WTC11 (cell line): ENCODE data around the gene MBNL1. TPM values are rescaled to one million over a fixed set of nuclear protein-coding genes. Genes with fewer than 3 reads are reported as not detected.

ENCODE experiments used
- ATAC-seq: fragments of 200-7000 bp; cut with Tn5 transposase; 2 replicates; pipeline ENCODE4 v1.10.0; 2021; ENCODE audit warnings: mild to moderate bottlenecking, moderate library complexity
- CTCF ChIA-PET: fragments of 300-600 bp; sonication (Branson Sonifier 250); formaldehyde crosslinking; loops from one replicate; lab custom pipeline; 2021; ENCODE audit warnings: antibody characterized with exemption; lab: Charles Lee
- POLR2A ChIA-PET: fragments of 350-600 bp; sonication (Branson Sonifier 250); formaldehyde crosslinking; loops from one replicate; lab custom pipeline; 2021; ENCODE audit warnings: antibody characterized with exemption; lab: Charles Lee
- DNase-seq: peaks from one replicate; pipeline ENCODE4 v3.0.0; 2021; ENCODE audit warnings: low spot score
- H3K27ac Mint-ChIP-seq: 2 replicates; pipeline ENCODE4 v1.8.0; 2021; ENCODE audit warnings: mixed read lengths
- H3K27me3 Mint-ChIP-seq: 2 replicates; pipeline ENCODE4 v1.8.0; 2021; ENCODE audit warnings: low read depth, mild to moderate bottlenecking, moderate library complexity, mixed read lengths
- H3K36me3 Mint-ChIP-seq: 2 replicates; pipeline ENCODE4 v1.8.0; 2021; ENCODE audit warnings: mixed read lengths
- H3K4me1 Mint-ChIP-seq: 2 replicates; pipeline ENCODE4 v1.8.0; 2022; ENCODE audit warnings: mixed read lengths
- H3K4me3 Mint-ChIP-seq: 2 replicates; pipeline ENCODE4 v1.8.0; 2021; ENCODE audit warnings: mild to moderate bottlenecking, moderate library complexity, mixed read lengths
- H3K9me3 Mint-ChIP-seq: 2 replicates; pipeline ENCODE4 v1.8.0; 2021; ENCODE audit warnings: mixed read lengths
- CREM ChIP-seq: sonication (generic); formaldehyde crosslinking; IDR thresholded peaks from 2 replicates; pipeline ENCODE4 v1.8.1; 2022; ENCODE audit warnings: mild to moderate bottlenecking, missing genetic modification reagents, moderate library complexity
- ELF4 ChIP-seq: sonication (generic); formaldehyde crosslinking; IDR thresholded peaks from 2 replicates; pipeline ENCODE4 v1.8.1; 2022; ENCODE audit warnings: low read depth, mild to moderate bottlenecking, moderate library complexity, missing genetic modification reagents
- FOXP1 ChIP-seq: sonication (generic); formaldehyde crosslinking; IDR thresholded peaks from 2 replicates; pipeline ENCODE4 v1.8.0; 2022; ENCODE audit warnings: missing genetic modification reagents, mild to moderate bottlenecking, moderate library complexity, borderline replicate concordance
- GABPB1 ChIP-seq: sonication (generic); formaldehyde crosslinking; IDR thresholded peaks from 2 replicates; pipeline ENCODE4 v1.8.1; 2023; ENCODE audit warnings: mild to moderate bottlenecking, missing genetic modification reagents
- GRHL2 ChIP-seq: fragments of 250-450 bp; sonication (Bioruptor Pico); IDR thresholded peaks from 2 replicates; pipeline ENCODE4 v1.8.0; 2022; ENCODE audit warnings: mild to moderate bottlenecking, moderate library complexity; ENCODE audit not compliant: insufficient replicate concordance, severe bottlenecking
- KAT7 ChIP-seq: sonication (generic); formaldehyde crosslinking; IDR thresholded peaks from 2 replicates; pipeline ENCODE4 v1.8.1; 2023; ENCODE audit warnings: missing genetic modification reagents, mild to moderate bottlenecking, borderline replicate concordance
- MYBL2 ChIP-seq: sonication (generic); formaldehyde crosslinking; IDR thresholded peaks from 2 replicates; pipeline ENCODE4 v1.8.1; 2023; ENCODE audit warnings: mild to moderate bottlenecking, moderate library complexity, missing genetic modification reagents
- NFATC4 ChIP-seq: fragments of 250-450 bp; sonication (Bioruptor Pico); IDR thresholded peaks from 2 replicates; pipeline ENCODE4 v1.9.0; 2021; ENCODE audit warnings: mild to moderate bottlenecking
- NFYB ChIP-seq: sonication (generic); formaldehyde crosslinking; conservative IDR thresholded peaks from 2 replicates; pipeline ENCODE4 v1.8.0; 2022; ENCODE audit warnings: low read depth, missing genetic modification reagents
- NR1H2 ChIP-seq: sonication (generic); formaldehyde crosslinking; IDR thresholded peaks from 2 replicates; pipeline ENCODE4 v1.9.0; 2021; ENCODE audit warnings: mild to moderate bottlenecking, moderate library complexity, missing genetic modification reagents
- NR2C2 ChIP-seq: sonication (generic); formaldehyde crosslinking; IDR thresholded peaks from 2 replicates; pipeline ENCODE4 v1.8.0; 2022; ENCODE audit warnings: mild to moderate bottlenecking, missing genetic modification reagents
- NR3C1 ChIP-seq: sonication (generic); formaldehyde crosslinking; conservative IDR thresholded peaks from 2 replicates; pipeline ENCODE4 v1.8.1; 2023; ENCODE audit warnings: low read depth, mild to moderate bottlenecking, missing genetic modification reagents
- SMAD4 ChIP-seq: sonication (generic); formaldehyde crosslinking; IDR thresholded peaks from 2 replicates; pipeline ENCODE4 v1.8.0; 2022; ENCODE audit warnings: mild to moderate bottlenecking, missing genetic modification reagents
- SP1 ChIP-seq: sonication (generic); formaldehyde crosslinking; conservative IDR thresholded peaks from 2 replicates; pipeline ENCODE4 v1.8.1; 2022; ENCODE audit warnings: missing genetic modification reagents
- TEAD4 ChIP-seq: sonication (generic); formaldehyde crosslinking; IDR thresholded peaks from 2 replicates; pipeline ENCODE4 v1.8.0; 2022; ENCODE audit warnings: mild to moderate bottlenecking, missing genetic modification reagents
- TP53 ChIP-seq: sonication (generic); formaldehyde crosslinking; IDR thresholded peaks from 2 replicates; pipeline ENCODE4 v1.8.1; 2023; ENCODE audit warnings: mild to moderate bottlenecking, missing genetic modification reagents
- ZNF317 ChIP-seq: sonication (generic); formaldehyde crosslinking; IDR thresholded peaks from 2 replicates; pipeline ENCODE4 v1.8.1; 2023; ENCODE audit warnings: low read depth, mild to moderate bottlenecking, moderate library complexity, missing genetic modification reagents, borderline replicate concordance
- ZNF423 ChIP-seq: fragments of 250-450 bp; sonication (Bioruptor Pico); IDR thresholded peaks from 2 replicates; pipeline ENCODE4 v2.1.2; 2022; ENCODE audit warnings: mild to moderate bottlenecking, moderate library complexity
- total RNA-seq: library from RNA; stranded (reverse); gene quantifications from 3 replicates; pipeline ENCODE4 v1.2.3, GENCODE V29; 2021
- TF ChIP-seq, protein P1 (sequence below): fragments of 200-600 bp; IDR thresholded peaks from 2 replicates; pipeline ENCODE4 v1.8.0; 2022; ENCODE audit warnings: antibody characterized with exemption
- TF ChIP-seq, protein P2 (sequence below): fragments of 250-450 bp; sonication (Bioruptor Pico); conservative IDR thresholded peaks from 2 replicates; pipeline ENCODE4 v1.9.0; 2021; ENCODE audit warnings: mild to moderate bottlenecking
- TF ChIP-seq, protein P3 (sequence below): sonication (generic); formaldehyde crosslinking; IDR thresholded peaks from 2 replicates; pipeline ENCODE4 v1.8.1; 2023; ENCODE audit warnings: mild to moderate bottlenecking, missing genetic modification reagents

The MBNL1 gene
- total RNA-seq, 1 experiment from 2014 or later: 20.4 TPM

DNA sequence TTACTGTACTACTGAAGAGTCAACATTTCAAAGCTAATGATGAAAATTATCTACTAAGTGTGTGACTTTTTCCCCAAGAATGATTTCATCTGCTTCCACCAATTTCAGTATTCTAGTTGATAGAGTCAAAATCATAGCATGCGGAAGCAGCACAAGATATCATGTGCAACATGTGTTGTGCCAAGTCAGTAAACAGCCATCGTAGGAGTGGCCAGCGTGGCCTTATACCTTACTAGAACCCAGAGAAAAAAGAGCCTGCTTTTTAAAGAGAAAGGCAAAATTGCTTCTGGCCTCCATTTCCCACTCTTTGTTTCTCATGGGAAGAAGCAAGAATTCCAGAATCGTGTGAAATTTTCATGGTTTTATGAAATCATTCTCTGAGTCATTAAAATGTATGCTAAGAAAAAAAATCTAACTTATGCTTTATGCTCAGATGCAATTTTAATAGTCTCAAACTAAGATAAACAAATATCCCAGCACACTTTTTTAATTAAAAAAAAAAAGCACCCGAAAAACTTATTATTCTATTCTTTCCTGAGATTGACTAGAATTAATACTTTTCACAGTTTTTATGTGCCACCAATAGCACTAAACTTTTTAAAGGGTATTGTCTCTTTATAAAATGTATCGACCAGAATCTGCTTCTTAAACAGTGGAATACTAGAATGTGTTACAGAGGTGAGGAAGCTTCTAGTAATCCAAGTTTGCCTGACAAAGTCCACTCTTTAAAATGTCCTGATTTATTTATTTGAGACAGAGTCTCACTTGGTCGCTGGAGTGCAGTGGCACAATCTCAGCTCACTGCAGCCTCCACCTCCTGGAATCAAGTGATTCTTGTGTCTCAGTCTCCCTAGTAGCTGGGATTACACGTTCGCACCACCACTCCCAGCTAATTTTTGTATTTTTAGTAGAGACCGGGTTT lies 87.3 kb downstream of the MBNL1 start (continued):
- TF ChIP-seq, protein P1, sequence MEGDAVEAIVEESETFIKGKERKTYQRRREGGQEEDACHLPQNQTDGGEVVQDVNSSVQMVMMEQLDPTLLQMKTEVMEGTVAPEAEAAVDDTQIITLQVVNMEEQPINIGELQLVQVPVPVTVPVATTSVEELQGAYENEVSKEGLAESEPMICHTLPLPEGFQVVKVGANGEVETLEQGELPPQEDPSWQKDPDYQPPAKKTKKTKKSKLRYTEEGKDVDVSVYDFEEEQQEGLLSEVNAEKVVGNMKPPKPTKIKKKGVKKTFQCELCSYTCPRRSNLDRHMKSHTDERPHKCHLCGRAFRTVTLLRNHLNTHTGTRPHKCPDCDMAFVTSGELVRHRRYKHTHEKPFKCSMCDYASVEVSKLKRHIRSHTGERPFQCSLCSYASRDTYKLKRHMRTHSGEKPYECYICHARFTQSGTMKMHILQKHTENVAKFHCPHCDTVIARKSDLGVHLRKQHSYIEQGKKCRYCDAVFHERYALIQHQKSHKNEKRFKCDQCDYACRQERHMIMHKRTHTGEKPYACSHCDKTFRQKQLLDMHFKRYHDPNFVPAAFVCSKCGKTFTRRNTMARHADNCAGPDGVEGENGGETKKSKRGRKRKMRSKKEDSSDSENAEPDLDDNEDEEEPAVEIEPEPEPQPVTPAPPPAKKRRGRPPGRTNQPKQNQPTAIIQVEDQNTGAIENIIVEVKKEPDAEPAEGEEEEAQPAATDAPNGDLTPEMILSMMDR: no peak
- no peak for TF ChIP-seq NR2C2 (CRISPR knock-in tag)
- TF ChIP-seq GABPB1 (CRISPR knock-in tag): no peak
- no peak for TF ChIP-seq NFATC4 (CRISPR knock-in tag)
- TF ChIP-seq ZNF317 (CRISPR knock-in tag): no peak

DNA sequence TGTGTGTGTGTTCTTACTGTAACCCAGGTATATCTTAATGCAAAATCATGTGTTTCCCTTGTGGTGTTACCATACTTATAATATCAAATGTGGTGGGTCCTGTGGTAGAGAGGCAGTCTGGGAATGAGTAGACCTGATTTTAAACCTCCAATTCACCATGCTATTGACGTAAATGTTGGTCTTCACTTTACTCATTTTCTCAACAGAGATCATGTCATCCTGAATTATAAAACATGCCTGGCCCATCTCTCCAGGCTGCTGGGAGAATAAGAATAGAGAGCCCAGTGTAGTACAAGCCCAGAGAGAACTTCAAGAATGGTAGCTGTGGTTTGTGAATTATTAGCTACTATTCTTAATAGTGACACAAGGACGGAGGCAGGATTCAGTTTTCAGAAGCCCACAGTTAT lies 88.1 kb downstream of the MBNL1 start:
- no peaks in the 10 kb centered on the region for H3K36me3 Mint-ChIP-seq
- TF ChIP-seq SP1 (CRISPR knock-in tag) (no peak), ZNF423 (no peak), TEAD4 (CRISPR knock-in tag) (no peak), NFYB (CRISPR knock-in tag) (no peak), GRHL2 (no peak), ELF4 (CRISPR knock-in tag) (no peak), MYBL2 (no peak), TP53 (no peak), KAT7 (CRISPR knock-in tag) (no peak), GABPB1 (CRISPR knock-in tag) (no peak)
- TF ChIP-seq, protein P2, sequence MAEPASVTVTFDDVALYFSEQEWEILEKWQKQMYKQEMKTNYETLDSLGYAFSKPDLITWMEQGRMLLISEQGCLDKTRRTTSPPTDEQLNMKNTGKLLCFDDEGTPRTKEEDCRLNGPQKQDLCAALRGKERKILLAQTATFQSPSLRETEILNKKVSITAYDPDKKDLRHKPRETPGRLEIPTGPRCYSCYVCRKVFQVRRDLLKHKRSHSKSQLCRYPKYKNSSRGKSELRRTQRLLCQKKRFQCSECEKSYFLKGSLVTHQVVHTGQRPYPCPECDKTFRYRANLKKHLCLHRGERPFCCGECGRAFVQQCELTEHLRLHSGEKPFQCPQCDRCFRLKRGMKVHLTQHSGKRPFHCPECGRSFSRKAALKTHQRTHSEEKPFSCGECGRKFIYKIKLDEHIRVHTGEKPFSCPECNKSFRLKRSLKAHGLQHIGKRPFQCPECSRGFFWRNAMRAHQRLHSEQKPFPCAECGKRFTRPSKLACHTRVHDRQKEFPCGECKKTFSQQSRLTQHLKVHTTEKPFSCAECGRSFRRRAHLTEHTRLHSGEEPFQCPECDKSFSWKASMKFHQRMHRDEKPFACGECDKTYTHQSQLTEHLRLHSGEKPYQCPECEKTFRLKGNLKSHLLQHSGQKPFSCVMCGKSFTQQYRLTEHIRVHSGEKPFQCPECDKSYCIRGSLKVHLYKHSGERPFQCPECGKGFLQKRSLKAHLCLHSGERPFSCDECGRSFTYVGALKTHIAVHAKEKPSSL: no peak
- TF ChIP-seq, protein P3, sequence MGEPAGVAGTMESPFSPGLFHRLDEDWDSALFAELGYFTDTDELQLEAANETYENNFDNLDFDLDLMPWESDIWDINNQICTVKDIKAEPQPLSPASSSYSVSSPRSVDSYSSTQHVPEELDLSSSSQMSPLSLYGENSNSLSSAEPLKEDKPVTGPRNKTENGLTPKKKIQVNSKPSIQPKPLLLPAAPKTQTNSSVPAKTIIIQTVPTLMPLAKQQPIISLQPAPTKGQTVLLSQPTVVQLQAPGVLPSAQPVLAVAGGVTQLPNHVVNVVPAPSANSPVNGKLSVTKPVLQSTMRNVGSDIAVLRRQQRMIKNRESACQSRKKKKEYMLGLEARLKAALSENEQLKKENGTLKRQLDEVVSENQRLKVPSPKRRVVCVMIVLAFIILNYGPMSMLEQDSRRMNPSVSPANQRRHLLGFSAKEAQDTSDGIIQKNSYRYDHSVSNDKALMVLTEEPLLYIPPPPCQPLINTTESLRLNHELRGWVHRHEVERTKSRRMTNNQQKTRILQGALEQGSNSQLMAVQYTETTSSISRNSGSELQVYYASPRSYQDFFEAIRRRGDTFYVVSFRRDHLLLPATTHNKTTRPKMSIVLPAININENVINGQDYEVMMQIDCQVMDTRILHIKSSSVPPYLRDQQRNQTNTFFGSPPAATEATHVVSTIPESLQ: no peak
- TF ChIP-seq, all 79 proteins: peak for 0
- DNase-seq (no peak), ATAC-seq (no peak)
- Mint-ChIP-seq H3K9me3 (no peaks in the 10 kb centered on the region), H3K27me3 (no peaks in the 10 kb centered on the region), H3K4me3 (no peak overlapping the region), H3K27ac (no peak overlapping the region; the same call in 1 of the 2 replicates), H3K4me1 (peaks cover 21% of the 10 kb centered on the region)
- ChIA-PET POLR2A (no interaction called here), CTCF (no interaction called here)

DNA sequence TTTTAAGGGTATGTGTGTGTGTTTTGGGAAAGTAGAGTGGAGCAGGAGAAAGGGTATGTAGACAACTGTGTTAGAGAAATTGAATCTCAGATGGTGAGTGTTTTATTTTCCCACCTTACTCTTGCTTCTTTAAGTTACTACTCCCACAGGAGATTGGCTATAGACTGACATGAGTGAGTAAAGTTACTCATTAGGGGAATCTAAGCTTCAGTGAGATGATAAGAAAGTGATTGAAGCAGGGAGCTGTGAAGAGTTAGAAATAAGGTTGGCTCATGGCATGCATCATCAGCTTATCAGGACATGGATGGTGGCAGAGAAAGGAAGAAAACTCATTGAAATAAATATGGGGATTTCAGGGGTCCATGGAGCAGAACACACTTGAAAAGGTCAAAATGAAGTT lies 88.9 kb downstream of the MBNL1 start:
- no peak for DNase-seq
- peak overlapping the region; percentile 1; the same call in 1 of the 2 replicates for H3K27ac Mint-ChIP-seq
- peaks cover 22% of the 10 kb centered on the region for H3K4me1 Mint-ChIP-seq
- H3K36me3 Mint-ChIP-seq: no peaks in the 10 kb centered on the region
- no peaks in the 10 kb centered on the region for H3K27me3 Mint-ChIP-seq
- CTCF ChIA-PET: no interaction called here
- no peak for ATAC-seq
- POLR2A ChIA-PET: no interaction called here
- H3K4me3 Mint-ChIP-seq: no peak overlapping the region
- no peak for TF ChIP-seq ELF4 (CRISPR knock-in tag)
- TF ChIP-seq FOXP1: no peak
- TF ChIP-seq SMAD4 (CRISPR knock-in tag): no peak
- TF ChIP-seq NFATC4 (CRISPR knock-in tag): no peak
- no peak for TF ChIP-seq NR3C1
- TF ChIP-seq NR1H2 (CRISPR knock-in tag): no peak
- no peak for TF ChIP-seq TP53
- no peak for TF ChIP-seq CREM
- H3K9me3 Mint-ChIP-seq: no peaks in the 10 kb centered on the region
